ENCODE results near the gene SNRNP35.
"Not testable (repeated sequence)": the region's sequence is repeated elsewhere in the genome, so short reads cannot be mapped to it uniquely, and the experiment has no call there.

DNA sequence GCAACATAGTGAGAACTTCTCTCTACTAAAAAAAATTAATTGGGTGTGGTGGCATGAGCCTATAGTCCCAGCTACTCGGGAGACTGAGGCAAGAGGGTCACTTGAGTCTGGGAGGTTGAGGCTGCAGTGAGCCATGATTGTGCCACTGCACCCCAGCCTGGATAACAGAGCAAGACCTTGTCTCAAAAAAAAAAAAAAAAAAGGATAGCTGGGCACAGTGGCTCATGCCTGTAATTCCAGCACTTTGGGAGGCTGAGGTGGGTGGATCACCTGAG is 5.7 kb upstream of the SNRNP35 start:
- TF ChIP-seq POLR2A (IDR thresholded peaks at IDR 0.05): not testable (repeated sequence)
- TF ChIP-seq, protein P1, sequence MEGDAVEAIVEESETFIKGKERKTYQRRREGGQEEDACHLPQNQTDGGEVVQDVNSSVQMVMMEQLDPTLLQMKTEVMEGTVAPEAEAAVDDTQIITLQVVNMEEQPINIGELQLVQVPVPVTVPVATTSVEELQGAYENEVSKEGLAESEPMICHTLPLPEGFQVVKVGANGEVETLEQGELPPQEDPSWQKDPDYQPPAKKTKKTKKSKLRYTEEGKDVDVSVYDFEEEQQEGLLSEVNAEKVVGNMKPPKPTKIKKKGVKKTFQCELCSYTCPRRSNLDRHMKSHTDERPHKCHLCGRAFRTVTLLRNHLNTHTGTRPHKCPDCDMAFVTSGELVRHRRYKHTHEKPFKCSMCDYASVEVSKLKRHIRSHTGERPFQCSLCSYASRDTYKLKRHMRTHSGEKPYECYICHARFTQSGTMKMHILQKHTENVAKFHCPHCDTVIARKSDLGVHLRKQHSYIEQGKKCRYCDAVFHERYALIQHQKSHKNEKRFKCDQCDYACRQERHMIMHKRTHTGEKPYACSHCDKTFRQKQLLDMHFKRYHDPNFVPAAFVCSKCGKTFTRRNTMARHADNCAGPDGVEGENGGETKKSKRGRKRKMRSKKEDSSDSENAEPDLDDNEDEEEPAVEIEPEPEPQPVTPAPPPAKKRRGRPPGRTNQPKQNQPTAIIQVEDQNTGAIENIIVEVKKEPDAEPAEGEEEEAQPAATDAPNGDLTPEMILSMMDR (IDR thresholded peaks at IDR 0.05): not testable (repeated sequence)

Measured in body of pancreas (tissue), 4 donors.